ENCODE results near the gene ENO1. TPM values are rescaled to one million over a fixed set of nuclear protein-coding genes. Genes with fewer than 3 reads are reported as not detected.

ENO1 gene
- total and polyA plus RNA-seq, 2 of the 4 experiments (the other 2 are of a cell fraction): 2,125 to 3,643 TPM

DNA sequence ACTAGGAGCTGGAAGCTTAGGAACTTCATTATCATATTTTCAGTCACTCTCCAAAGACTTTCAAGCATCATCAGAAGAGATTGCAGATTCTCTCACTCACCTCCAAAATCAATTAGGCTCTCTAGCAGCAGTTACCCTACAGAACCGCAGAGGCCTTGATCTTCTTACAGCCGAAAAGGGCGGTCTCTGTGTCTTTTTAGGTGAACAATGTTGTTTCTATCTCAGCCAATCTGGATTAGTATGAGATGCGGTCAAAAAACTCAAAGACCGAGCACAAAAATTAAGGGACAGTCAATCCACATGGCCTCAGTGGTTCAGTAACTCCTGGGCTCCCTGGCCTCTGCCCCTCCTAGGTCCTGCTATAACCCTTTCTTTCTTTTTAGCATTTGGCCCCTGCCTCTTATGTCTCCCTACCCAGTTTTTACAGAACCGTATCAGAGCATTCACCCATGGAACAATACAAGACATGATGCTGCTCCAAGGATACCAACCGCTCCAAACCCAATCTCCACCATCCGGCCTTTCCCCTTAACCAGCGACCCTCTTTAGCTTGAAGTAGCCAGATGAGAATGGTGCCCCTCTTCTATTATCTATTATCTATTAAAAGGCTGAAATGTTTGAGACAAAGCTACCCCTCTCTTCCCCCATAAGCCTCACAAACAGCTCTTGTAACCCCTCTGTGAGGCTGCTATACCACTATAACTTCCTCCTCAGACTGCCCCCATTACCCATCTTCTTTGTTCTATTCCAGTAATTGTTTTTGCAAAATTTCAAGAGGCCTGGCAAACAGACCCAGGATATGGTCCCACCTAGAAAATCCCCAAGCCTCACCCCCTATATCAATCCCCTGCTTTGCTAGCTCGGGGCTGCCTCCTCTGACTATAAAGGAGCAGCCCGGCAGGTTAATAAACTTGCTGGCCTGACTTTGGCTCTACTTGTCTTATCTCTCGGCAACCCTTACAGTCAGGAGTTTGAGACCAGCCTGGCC lies 48.5 kb upstream of the ENO1 start (continued):
- TF ChIP-seq USF2 (IDR thresholded peaks at IDR 0.05; ENCODE audit: low read depth, low read length): no peak

DNA sequence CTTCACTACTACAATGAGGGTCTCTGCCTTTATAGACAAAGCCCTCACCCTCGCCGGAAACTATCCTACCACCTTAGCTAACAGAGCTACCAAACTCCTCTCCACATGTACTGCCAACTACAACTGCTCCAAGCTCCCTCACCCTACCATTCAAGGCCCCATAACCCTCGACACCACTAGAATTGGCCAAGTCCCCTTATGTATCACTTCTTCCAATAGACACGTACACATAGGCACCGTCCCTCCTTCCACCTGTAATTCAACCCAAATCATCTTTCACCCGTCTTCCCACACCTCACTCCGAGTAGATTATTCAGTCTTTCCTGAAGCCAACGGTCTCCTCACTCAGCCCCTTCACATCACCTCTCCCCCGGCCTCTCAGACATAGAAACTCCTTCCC lies 47.5 kb upstream of the ENO1 start:
- no TSS peak for BruUV-seq (replicated peaks)
- H3K9me3 ChIP-seq (ENCODE audit: control insufficient read depth, insufficient read depth, low read length): no peaks in the 10 kb centered on the region; the same call in 1 of the 2 replicates
- no peak overlapping the region for H4K8ac ChIP-seq (ENCODE audit: low read depth in 2 of 2, low read length in 2 of 2)
- H3K18ac ChIP-seq (ENCODE audit: low read depth, low read length): no peak overlapping the region
- ChIA-PET POLR2A (ENCODE audit: unreplicated experiment) (no interaction called here), CTCF (interaction anchor here (0.7 kb wide), 1 partner anchor 242 kb away, joined by 4 read pairs; no protein-coding TSS in a partner anchor)
- 75% methylated on average over 9 of the region's 9 CpGs; no CpG with 5 or more reads in 1 of the 2 experiments for WGBS, 2 experiments (ENCODE audit: extremely low coverage in 2 of 2, insufficient read length in 1 of 2)
- H3K79me1 ChIP-seq (ENCODE audit: low read depth in 1 of 2, low read length in 2 of 2): no peaks in the 10 kb centered on the region
- no peak overlapping the region for H2BK20ac ChIP-seq (ENCODE audit: low read depth, low read length)
- H3K23ac ChIP-seq (ENCODE audit: low read depth, low read length): no peak overlapping the region; the same call in 1 of the 2 replicates
- peaks cover 42% of the 10 kb centered on the region for H3K27me3 ChIP-seq (ENCODE audit: control insufficient read depth, insufficient read depth, low read length)
- no peak overlapping the region for H3K14ac ChIP-seq (replicated peaks; ENCODE audit: low read depth, low read length)
- H3K4ac ChIP-seq (ENCODE audit: low read depth, low read length): no peak overlapping the region
- no peaks in the 10 kb centered on the region for H3K9me1 ChIP-seq (ENCODE audit: insufficient read depth, low read length)
- DNase-seq (no peak), ATAC-seq (ENCODE audit: low read depth) (no peak)
- TF ChIP-seq RAD21 (IDR thresholded peaks at IDR 0.05; ENCODE audit: low read length) (no peak), MAFK (IDR thresholded peaks at IDR 0.05; ENCODE audit: low read depth, low read length) (no peak), SMC3 (IDR thresholded peaks at IDR 0.05; ENCODE audit: low read depth, low read length) (no peak), CEBPB (IDR thresholded peaks at IDR 0.05; ENCODE audit: low read depth, low read length) (no peak), NFE2L2 (IDR thresholded peaks at IDR 0.05; ENCODE audit: low read depth, low read length) (no peak), USF2 (IDR thresholded peaks at IDR 0.05; ENCODE audit: low read depth, low read length) (no peak), POLR2A (IDR thresholded peaks at IDR 0.05; ENCODE audit: low read depth, low read length) (no peak)
- TF ChIP-seq, protein P1, sequence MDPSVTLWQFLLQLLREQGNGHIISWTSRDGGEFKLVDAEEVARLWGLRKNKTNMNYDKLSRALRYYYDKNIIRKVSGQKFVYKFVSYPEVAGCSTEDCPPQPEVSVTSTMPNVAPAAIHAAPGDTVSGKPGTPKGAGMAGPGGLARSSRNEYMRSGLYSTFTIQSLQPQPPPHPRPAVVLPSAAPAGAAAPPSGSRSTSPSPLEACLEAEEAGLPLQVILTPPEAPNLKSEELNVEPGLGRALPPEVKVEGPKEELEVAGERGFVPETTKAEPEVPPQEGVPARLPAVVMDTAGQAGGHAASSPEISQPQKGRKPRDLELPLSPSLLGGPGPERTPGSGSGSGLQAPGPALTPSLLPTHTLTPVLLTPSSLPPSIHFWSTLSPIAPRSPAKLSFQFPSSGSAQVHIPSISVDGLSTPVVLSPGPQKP (IDR thresholded peaks at IDR 0.05; ENCODE audit: borderline replicate concordance, low read depth, low read length): no peak
- intact Hi-C loops (cut with micrococcal nuclease): no loop called here
- no peak overlapping the region for H3K27ac ChIP-seq (ENCODE audit: insufficient read depth, low read length)
- no peak overlapping the region for H2AK9ac ChIP-seq (replicated peaks; ENCODE audit: low read depth, low read length, poor library complexity)
- no peak overlapping the region for H3K4me2 ChIP-seq (ENCODE audit: low read depth, low read length)
- no peak overlapping the region for H2BK5ac ChIP-seq (ENCODE audit: low read depth, low read length, poor library complexity, severe bottlenecking)
- no peak overlapping the region for H2BK120ac ChIP-seq (ENCODE audit: low read depth, low read length)
- H2AK5ac ChIP-seq (ENCODE audit: low read depth, low read length): no peak overlapping the region
- H4K5ac ChIP-seq (ENCODE audit: low read depth, low read length): no peak overlapping the region
- no peaks in the 10 kb centered on the region for H3K4me1 ChIP-seq (ENCODE audit: control insufficient read depth, insufficient read depth, low read length)
- H3K36me3 ChIP-seq (ENCODE audit: control insufficient read depth, insufficient read depth, low read length): no peaks in the 10 kb centered on the region
- H2BK15ac ChIP-seq (ENCODE audit: low read depth, low read length): no peak overlapping the region
- no peaks in the 10 kb centered on the region for H4K20me1 ChIP-seq (ENCODE audit: insufficient read depth, low read length)
- no peak overlapping the region for H4K91ac ChIP-seq (ENCODE audit: insufficient read depth, low read depth, low read length)
- dilution Hi-C loops (cut with HindIII; ENCODE audit: low sequenced_read_pairs, unreplicated experiment): no loop called here
- no peak overlapping the region for H3K56ac ChIP-seq (ENCODE audit: extremely low read depth, insufficient read depth, low read length)
- H3K9ac ChIP-seq (ENCODE audit: low read depth, low read length): no peak overlapping the region
- in situ Hi-C loops (cut with MboI; ENCODE audit: low sequenced_read_pairs): no loop called here
- no peak overlapping the region for H2AFZ ChIP-seq (replicated peaks; ENCODE audit: low read length, poor library complexity)
- no peak overlapping the region for H3K4me3 ChIP-seq (ENCODE audit: insufficient read depth, low read depth, low read length)
